H1 (cell line): ENCODE measurements around the gene MED16. TPM values are rescaled to one million over a fixed set of nuclear protein-coding genes. Genes with fewer than 3 reads are reported as not detected.

Experiments used
- CTCF ChIA-PET: fragments of 300-600 bp; sonication (Branson Sonifier 250); formaldehyde crosslinking; loops from one replicate; lab custom pipeline; 2021; ENCODE audit not compliant: partially characterized antibody; lab: Charles Lee
- POLR2A ChIA-PET: fragments of 300-600 bp; sonication (Branson Sonifier 250); formaldehyde crosslinking; loops from one replicate; lab custom pipeline; 2021; ENCODE audit warnings: inconsistent platforms; ENCODE audit not compliant: partially characterized antibody; lab: Charles Lee
- DNase-seq, 2 experiments: peaks; one replicate each; pipeline versions ENCODE4 v3.0.0 to v3.0.0-alpha.2; 2010 to 2022; ENCODE audit warnings: low spot score in 2 of 2, low read depth in 1 of 2, mixed read lengths in 1 of 2
- FAIRE-seq: peaks from 2 replicates; lab custom pipeline; 2011; peaks lifted over from hg19 to GRCh38; lab: Jason Lieb, UNC
- H2AFZ ChIP-seq: 2 replicates; pipeline ENCODE4 v1.8.1; 2012; ENCODE audit warnings: low read length, inconsistent platforms
- H2AK5ac ChIP-seq: 2 replicates; pipeline ENCODE4 v1.6.1; 2013; ENCODE audit warnings: low read depth, low read length
- H2BK120ac ChIP-seq: replicated peaks from 2 replicates; pipeline ENCODE3; 2013; ENCODE audit warnings: low read depth, low read length, inconsistent platforms
- H2BK12ac ChIP-seq: 2 replicates; pipeline ENCODE4 v1.6.1; 2013; ENCODE audit warnings: low read depth, low read length
- H2BK15ac ChIP-seq: 2 replicates; pipeline ENCODE4 v1.6.1; 2013; ENCODE audit warnings: low read length
- H2BK20ac ChIP-seq: 2 replicates; pipeline ENCODE4 v1.6.1; 2013; ENCODE audit warnings: low read length
- H2BK5ac ChIP-seq: 2 replicates; pipeline ENCODE4 v1.6.1; 2013; ENCODE audit warnings: low read depth, low read length
- H3K14ac ChIP-seq: 2 replicates; pipeline ENCODE4 v1.6.1; 2013; ENCODE audit warnings: inconsistent platforms; ENCODE audit not compliant: insufficient read length
- H3K18ac ChIP-seq: 2 replicates; pipeline ENCODE4 v1.6.1; 2013; ENCODE audit warnings: low read length; ENCODE audit errors: extremely low read depth
- H3K23ac ChIP-seq: 2 replicates; pipeline ENCODE4 v1.6.1; 2013; ENCODE audit warnings: inconsistent platforms; ENCODE audit not compliant: insufficient read length
- H3K23me2 ChIP-seq: 2 replicates; pipeline ENCODE4 v1.6.1; 2013; ENCODE audit warnings: low read depth, low read length
- H3K27ac ChIP-seq: 2 replicates; pipeline ENCODE4 v1.6.1; 2011; ENCODE audit warnings: low read depth, low read length, inconsistent platforms
- H3K27me3 ChIP-seq, 4 experiments: replicated peaks in 1 of 4; 1 replicate in 1 of 4; 2 replicates in 3 of 4; pipeline versions ENCODE4 v1.6.1 to v1.8.1; 2011 to 2013; ENCODE audit warnings: low read length in 3 of 4, mild to moderate bottlenecking in 3 of 4, inconsistent platforms in 2 of 4, mixed read lengths in 2 of 4, moderate library complexity in 1 of 4; ENCODE audit not compliant: control insufficient read depth in 3 of 4, insufficient read depth in 3 of 4; ENCODE audit errors: extremely low read depth in 1 of 4
- H3K36me3 ChIP-seq, 4 experiments: 2 replicates each; pipeline versions ENCODE4 v1.6.1 to v1.8.1; 2011 to 2013; ENCODE audit warnings: mild to moderate bottlenecking in 4 of 4, low read length in 3 of 4, moderate library complexity in 2 of 4, control low read depth in 1 of 4, inconsistent platforms in 1 of 4; ENCODE audit not compliant: insufficient read depth in 4 of 4, control insufficient read depth in 2 of 4
- H3K4ac ChIP-seq: replicated peaks from 2 replicates; pipeline ENCODE3; 2013; ENCODE audit warnings: low read length, low read depth, mixed read lengths, inconsistent platforms; ENCODE audit not compliant: insufficient read length
- H3K4me1 ChIP-seq, 4 experiments: replicated peaks in 1 of 4; 1 replicate in 1 of 4; 2 replicates in 3 of 4; pipeline versions ENCODE4 v1.6.1 to v1.8.1; 2011 to 2013; ENCODE audit warnings: low read length in 3 of 4, inconsistent platforms in 2 of 4, mixed read lengths in 1 of 4; ENCODE audit not compliant: insufficient read depth in 4 of 4, control insufficient read depth in 3 of 4
- H3K4me2 ChIP-seq, 2 experiments: 2 replicates each; pipeline versions ENCODE4 v1.6.1 to v1.8.1; 2011 to 2013; ENCODE audit warnings: low read depth in 2 of 2, low read length in 2 of 2, control low read depth in 1 of 2, inconsistent platforms in 1 of 2, mild to moderate bottlenecking in 1 of 2; ENCODE audit not compliant: insufficient read depth in 1 of 2
- H3K4me3 ChIP-seq, 4 experiments: fragments of 200-600, 300-600 bp in 1 of 4; sonication (generic), shearing (Covaris generic), sonication (Bioruptor Twin) in 1 of 4; 2 replicates each; pipeline versions ENCODE4 v1.5.1 to v1.8.1; 2011 to 2016; ENCODE audit warnings: low read length in 4 of 4, low read depth in 3 of 4, control low read depth in 2 of 4, inconsistent platforms in 2 of 4, mild to moderate bottlenecking in 2 of 4, mixed read lengths in 1 of 4, moderate library complexity in 1 of 4; ENCODE audit not compliant: insufficient read depth in 2 of 4; ENCODE audit errors: extremely low read depth in 1 of 4
- H3K56ac ChIP-seq: replicated peaks from 2 replicates; pipeline ENCODE3; 2013; ENCODE audit warnings: low read depth, mild to moderate bottlenecking, mixed read lengths, low read length, inconsistent platforms; ENCODE audit not compliant: insufficient read length
- H3K79me1 ChIP-seq: 2 replicates; pipeline ENCODE4 v1.6.1; 2013; ENCODE audit warnings: low read depth, low read length, control low read depth
- H3K79me2 ChIP-seq, 2 experiments: 2 replicates each; pipeline versions ENCODE4 v1.6.1 to v1.8.1; 2012 to 2013; ENCODE audit warnings: low read length in 2 of 2, mild to moderate bottlenecking in 2 of 2, inconsistent platforms in 1 of 2; ENCODE audit not compliant: insufficient read depth in 2 of 2, control insufficient read depth in 1 of 2
- H3K9ac ChIP-seq, 4 experiments: replicated peaks in 1 of 4; 1 replicate in 1 of 4; 2 replicates in 3 of 4; pipeline versions ENCODE4 v1.6.1 to v1.8.1; 2011 to 2013; ENCODE audit warnings: low read depth in 3 of 4, low read length in 3 of 4, control low read depth in 2 of 4, mild to moderate bottlenecking in 2 of 4, moderate library complexity in 2 of 4, inconsistent platforms in 1 of 4; ENCODE audit errors: extremely low read depth in 1 of 4
- H3K9me3 ChIP-seq, 2 experiments: 2 replicates each; pipeline versions ENCODE4 v1.6.1 to v1.8.1; 2012 to 2013; ENCODE audit warnings: mild to moderate bottlenecking in 2 of 2, moderate library complexity in 2 of 2, control low read depth in 1 of 2, inconsistent platforms in 1 of 2, low read depth in 1 of 2, low read length in 1 of 2, mixed read lengths in 1 of 2; ENCODE audit not compliant: insufficient read depth in 2 of 2
- H4K20me1 ChIP-seq, 2 experiments: replicated peaks in 1 of 2; 2 replicates each; pipeline versions ENCODE3 to v1.8.1; 2011 to 2013; ENCODE audit warnings: inconsistent platforms in 2 of 2, low read length in 2 of 2, mild to moderate bottlenecking in 1 of 2; ENCODE audit not compliant: insufficient read depth in 2 of 2, control insufficient read depth in 1 of 2
- H4K5ac ChIP-seq: 2 replicates; pipeline ENCODE4 v1.6.1; 2013; ENCODE audit warnings: low read length, low read depth, mixed read lengths, inconsistent platforms; ENCODE audit not compliant: insufficient read length
- H4K8ac ChIP-seq: 2 replicates; pipeline ENCODE4 v1.8.0; 2013; ENCODE audit warnings: mild to moderate bottlenecking, moderate library complexity, low read length, inconsistent platforms; ENCODE audit not compliant: insufficient read depth; ENCODE audit errors: extremely low read depth
- H4K91ac ChIP-seq: replicated peaks from 2 replicates; pipeline ENCODE3; 2013; ENCODE audit warnings: low read length, mixed read lengths, inconsistent platforms; ENCODE audit not compliant: insufficient read length
- ATF3 ChIP-seq: IDR thresholded peaks from 2 replicates; pipeline ENCODE4 v1.6.1; 2011; ENCODE audit warnings: low read depth, mild to moderate bottlenecking, low read length; ENCODE audit not compliant: insufficient read depth
- FOSL1 ChIP-seq: IDR thresholded peaks from 2 replicates; pipeline ENCODE4 v1.6.1; 2011; ENCODE audit warnings: mild to moderate bottlenecking, low read depth, low read length, moderate library complexity; ENCODE audit not compliant: insufficient read depth
- GABPA ChIP-seq: IDR thresholded peaks from 2 replicates; pipeline ENCODE4 v1.6.1; 2011; ENCODE audit warnings: mild to moderate bottlenecking, low read length, moderate library complexity, borderline replicate concordance; ENCODE audit not compliant: insufficient read depth
- NRF1 ChIP-seq: IDR thresholded peaks from 2 replicates; pipeline ENCODE4 v1.6.1; 2011; ENCODE audit warnings: mild to moderate bottlenecking, low read depth, low read length, improper control_type of control experiment
- RAD21 ChIP-seq, 2 experiments: IDR thresholded peaks in 1 of 2; conservative IDR thresholded peaks in 1 of 2; 2 replicates each; pipeline ENCODE4 v1.6.1; 2011; ENCODE audit warnings: low read depth in 2 of 2, low read length in 2 of 2, improper control_type of control experiment in 1 of 2, inconsistent platforms in 1 of 2, mild to moderate bottlenecking in 1 of 2, moderate library complexity in 1 of 2
- TAF1 ChIP-seq: IDR thresholded peaks from 2 replicates; pipeline ENCODE4 v1.6.1; 2011; ENCODE audit warnings: mild to moderate bottlenecking, low read depth, low read length
- TBP ChIP-seq: IDR thresholded peaks from 2 replicates; pipeline ENCODE4 v1.6.1; 2011; ENCODE audit warnings: low read depth, low read length, improper control_type of control experiment
- WGBS, 2 experiments: shearing (Covaris generic) in 1 of 2; methylation state at CpG; one replicate each; pipeline versions ENCODE4 v1.1.6 to v1.1.7; 2013 to 2015; ENCODE audit warnings: low lambda C conversion rate in 2 of 2, mixed read lengths in 2 of 2, inconsistent platforms in 1 of 2, low coverage in 1 of 2, missing lambda C conversion rate in 1 of 2; ENCODE audit not compliant: insufficient replicate concordance in 2 of 2, insufficient coverage in 1 of 2, insufficient read length in 1 of 2; ENCODE audit errors: extremely low coverage in 1 of 2, missing lambda C conversion rate in 1 of 2; 5-methylcytosine and 5-hydroxymethylcytosine counted together
- polyA plus RNA-seq, 7 experiments: library from polyadenylated mRNA; depleted of rRNA in 3 of 7; stranded (reverse) in 5 of 7; unstranded in 2 of 7; fragments of >200 nt in 5 of 7; fragments of 200-250 nt in 2 of 7; gene quantifications; 1 replicate in 5 of 7; 2 replicates in 1 of 7; 4 replicates in 1 of 7; pipeline versions ENCODE4 v1.2.1 to v1.2.3, GENCODE V29; 2011 to 2013; ENCODE audit warnings: missing spikeins in 2 of 7, mixed read lengths in 2 of 7
- total RNA-seq: library from RNA; stranded (reverse); fragmentation: NEBNext Ultra II Directional; extraction: Animal tissue kit (Norgen Biotek cat#: 25700); gene quantifications from 2 replicates; pipeline ENCODE4 v1.2.1, GENCODE V29; 2021

Gene MED16
- total and polyA plus RNA-seq, 2 of the 8 experiments (the other 6 are each of a cell fraction or from before 2014, with no cell fraction given), result 51.0 to 67.2 TPM

- no peak overlapping the region for H2AFZ ChIP-seq
- no peak overlapping the region for H3K14ac ChIP-seq
- ChIA-PET POLR2A (interaction anchor here (0.6 kb wide), 1 partner anchor 129 kb away, joined by 3 read pairs; no protein-coding TSS in a partner anchor), CTCF (no interaction called here)
- DNase-seq, result no peak
- no peak overlapping the region for H3K56ac ChIP-seq
- H3K4ac ChIP-seq, result no peak overlapping the region
- no peak overlapping the region for H3K18ac ChIP-seq
- no peak overlapping the region for H2BK120ac ChIP-seq
- TF ChIP-seq TAF1, result no peak
- no peak for TF ChIP-seq FOSL1
- no peak for TF ChIP-seq RAD21 (IDR thresholded peaks at IDR 0.05 in 1 of 2, conservative IDR thresholded peaks at IDR 0.05 in 1 of 2; ENCODE audit: low read depth in 2 of 2, low read length in 2 of 2)
- TF ChIP-seq ATF3, result no peak
- no peak for TF ChIP-seq NRF1
- TF ChIP-seq TBP, result no peak
- no peak for TF ChIP-seq GABPA
- H2BK5ac ChIP-seq, result no peak overlapping the region
- H3K27ac ChIP-seq, result no peak overlapping the region
- H3K4me2 ChIP-seq, result no peak overlapping the region
- no peak overlapping the region for H3K4me3 ChIP-seq
- 89% methylated on average over 32 of the region's 32 CpGs; no CpG with 5 or more reads in 1 of the 2 experiments for WGBS, 2 experiments
- H3K79me1 ChIP-seq, result no peaks in the 10 kb centered on the region; the same call in 1 of the 2 replicates
- H4K20me1 ChIP-seq, result peaks cover 13 to 27% of the 10 kb centered on the region in 2 experiments
- no peak overlapping the region for H4K91ac ChIP-seq
- H3K9ac ChIP-seq, result no peak overlapping the region
- no peak for FAIRE-seq
- H3K36me3 ChIP-seq, result peaks cover 0 to 13% (median 2%) of the 10 kb centered on the region in 4 experiments; a peak in 2 of 8 replicates
- H2AK5ac ChIP-seq, result no peak overlapping the region
- no peak overlapping the region for H4K5ac ChIP-seq
- peaks cover 3% of the 10 kb centered on the region; the same call in 1 of the 2 replicates for H3K23me2 ChIP-seq
- H2BK12ac ChIP-seq, result no peak overlapping the region
- H4K8ac ChIP-seq, result 0 out of 2 replicates have a peak overlapping the region, but pooled peaks have one; percentile 19
- peaks cover 0 to 11% (median 5%) of the 10 kb centered on the region in 4 experiments; a peak in 5 of 7 replicates for H3K4me1 ChIP-seq
- no peak overlapping the region for H3K23ac ChIP-seq
- peaks cover 0 to 6% of the 10 kb centered on the region in 2 experiments; a peak in 2 of 4 replicates for H3K79me2 ChIP-seq
- no peaks in the 10 kb centered on the region for H3K27me3 ChIP-seq
- no peak overlapping the region for H2BK20ac ChIP-seq
- H3K9me3 ChIP-seq, result no peaks in the 10 kb centered on the region
- H2BK15ac ChIP-seq, result no peak overlapping the region
These were observed 6.5 kb upstream of the MED16 start for GRCh38 chr19:899336-900042.
